Mammary epithelial cell (primary cell): ENCODE measurements around the gene BTBD7.

Experiments used
- CTCF ChIP-seq, 2 donors: IDR thresholded peaks in 1 of 2; conservative IDR thresholded peaks in 1 of 2; 2 replicates each; pipeline ENCODE4 v1.5.1; 2011 to 2012; ENCODE audit warnings: inconsistent platforms in 2 of 2, low read length in 2 of 2, mild to moderate bottlenecking in 2 of 2, control low read depth in 1 of 2, low read depth in 1 of 2; ENCODE audit not compliant: insufficient read depth in 1 of 2; ENCODE audit errors: extremely low read depth in 1 of 2
- EZH2 ChIP-seq: IDR thresholded peaks from 2 replicates; pipeline ENCODE4 v1.6.1; 2012; ENCODE audit warnings: low read length, inconsistent platforms, borderline replicate concordance

DNA sequence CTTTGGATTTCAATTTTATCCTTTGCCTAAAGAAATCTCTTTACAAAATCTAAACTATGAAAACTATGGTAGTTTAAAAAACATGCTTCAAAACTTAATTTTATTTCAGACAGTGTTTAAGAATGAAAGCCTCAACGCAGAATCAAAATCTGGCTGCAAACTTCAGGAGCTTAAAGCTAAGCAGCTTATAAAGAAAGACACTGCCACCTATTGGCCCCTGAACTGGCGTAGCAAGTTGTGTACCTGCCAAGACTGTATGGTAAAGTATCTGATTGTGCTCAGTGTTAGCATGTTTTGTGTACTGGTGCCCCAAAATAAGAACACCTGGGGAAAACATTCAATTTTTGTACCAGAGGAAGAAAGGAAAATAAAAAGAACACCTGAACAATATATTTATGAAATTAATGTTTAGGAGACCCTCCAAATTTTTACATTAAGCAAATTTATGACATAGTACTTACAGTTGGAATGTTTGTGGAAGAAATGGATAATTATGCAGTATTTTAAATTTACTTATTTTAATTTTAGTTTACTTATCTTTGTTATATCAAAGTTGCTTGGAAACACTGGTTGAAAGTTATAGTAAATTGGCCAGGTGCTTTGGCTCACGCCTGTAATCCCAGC is 113.6 kb downstream of the BTBD7 start:
- TF ChIP-seq CTCF (conservative IDR thresholded peaks at IDR 0.05 in 1 of 2, IDR thresholded peaks at IDR 0.05 in 1 of 2; ENCODE audit: extremely low read depth in 1 of 2, insufficient read depth in 1 of 2, low read depth in 1 of 2, low read length in 2 of 2) (peak; percentile 75 to 78), EZH2 (no peak)
